HCT116 (cell line): ENCODE data around the gene LRP1B. TPM values are rescaled to one million over a fixed set of nuclear protein-coding genes. Genes with fewer than 3 reads are reported as not detected.

ENCODE experiments used
- ATAC-seq: fragments of 200-7000 bp; cut with Tn5 transposase; 2 replicates; pipeline ENCODE4 v1.9.1; 2020; ENCODE audit warnings: mild to moderate bottlenecking, moderate library complexity
- BruUV-seq: library from RNA; stranded (reverse); fragments of 400-500 nt; replicated peaks from 2 replicates; lab custom pipeline; 2021; lab: Mats Ljungman, UMichigan
- CTCF ChIA-PET: fragments of 300-600 bp; sonication (Branson Sonifier 250); formaldehyde crosslinking; loops from one replicate; lab custom pipeline; 2021; ENCODE audit warnings: antibody characterized with exemption; lab: Charles Lee
- POLR2A ChIA-PET: fragments of 300-600, 350-600 bp; sonication (Branson Sonifier 250); formaldehyde crosslinking; loops from one replicate; lab custom pipeline; 2021; ENCODE audit warnings: antibody characterized with exemption; lab: Charles Lee
- RAD21 ChIA-PET, 2 experiments: fragments of 300-600 bp; sonication (Branson Sonifier 250); formaldehyde crosslinking; loops; one replicate each; lab custom pipeline; 2023; ENCODE audit warnings: low total read pairs in 2 of 2; ENCODE audit not compliant: uncharacterized antibody in 2 of 2, unreplicated experiment in 2 of 2, low non-redundant PET in 1 of 2; lab: Charles Lee
- DNase-seq: peaks from one replicate; pipeline ENCODE4 v3.0.0-alpha.2; 2010; ENCODE audit warnings: low read depth, low spot score
- H2AFZ ChIP-seq: fragments of 200-600 bp; shearing (Covaris generic), sonication (generic); 2 replicates; pipeline ENCODE4 v1.6.1; 2017; ENCODE audit warnings: low read depth, mixed run types, mixed read lengths, antibody characterized with exemption, low read length; ENCODE audit not compliant: poor library complexity, severe bottlenecking
- H3K27ac ChIP-seq: 2 replicates; pipeline ENCODE4 v1.5.1; 2012; ENCODE audit warnings: low read depth, low read length
- H3K27me3 ChIP-seq: fragments of 200-600 bp; sonication (generic); 2 replicates; pipeline ENCODE4 v1.6.1; 2016; ENCODE audit warnings: mixed run types, low read length, mixed read lengths; ENCODE audit not compliant: insufficient read depth
- H3K36me3 ChIP-seq, 2 experiments: fragments of 200-500 bp in 1 of 2; fragments of 200-600 bp in 1 of 2; sonication (Bioruptor generic) in 1 of 2; sonication (generic) in 1 of 2; 2 replicates each; pipeline versions ENCODE4 v1.5.1 to v1.6.1; 2014 to 2016; ENCODE audit warnings: low read length in 2 of 2, inconsistent platforms in 1 of 2, mixed read lengths in 1 of 2, mixed run types in 1 of 2; ENCODE audit not compliant: insufficient read depth in 2 of 2, control insufficient read depth in 1 of 2
- H3K4me1 ChIP-seq, 2 experiments: fragments of 200-600 bp in 1 of 2; sonication (generic) in 1 of 2; 2 replicates each; pipeline versions ENCODE4 v1.5.1 to v1.6.1; 2012 to 2017; ENCODE audit warnings: low read length in 2 of 2, inconsistent platforms in 1 of 2, mild to moderate bottlenecking in 1 of 2, mixed read lengths in 1 of 2, mixed run types in 1 of 2, moderate library complexity in 1 of 2; ENCODE audit not compliant: insufficient read depth in 2 of 2, control insufficient read depth in 1 of 2
- H3K4me2 ChIP-seq: fragments of 200-600 bp; sonication (generic); 2 replicates; pipeline ENCODE4 v1.6.1; 2017; ENCODE audit warnings: mixed run types, low read length, mixed read lengths
- H3K4me3 ChIP-seq, 2 experiments: fragments of 200-600 bp in 1 of 2; sonication (generic) in 1 of 2; replicated peaks in 1 of 2; 2 replicates each; pipeline ENCODE4 v1.5.1; 2011 to 2016; ENCODE audit warnings: low read length in 2 of 2, control low read depth in 1 of 2, low read depth in 1 of 2, mild to moderate bottlenecking in 1 of 2, mixed read lengths in 1 of 2, mixed run types in 1 of 2
- H3K79me2 ChIP-seq: fragments of 200-600 bp; sonication (generic); 2 replicates; pipeline ENCODE4 v1.6.1; 2017; ENCODE audit warnings: mild to moderate bottlenecking, mixed run types, low read length, moderate library complexity, mixed read lengths; ENCODE audit not compliant: insufficient read depth
- H3K9ac ChIP-seq: fragments of 200-600 bp; sonication (generic); 2 replicates; pipeline ENCODE4 v1.6.1; 2016; ENCODE audit warnings: low read length, mixed read lengths
- H3K9me2 ChIP-seq: fragments of 200-600 bp; sonication (generic), shearing (Covaris generic); 2 replicates; pipeline ENCODE4 v1.6.1; 2017; ENCODE audit warnings: mixed run types, mild to moderate bottlenecking, moderate library complexity; ENCODE audit not compliant: insufficient read depth
- H3K9me3 ChIP-seq, 2 experiments: fragments of 200-500 bp in 1 of 2; fragments of 200-600 bp in 1 of 2; sonication (Bioruptor generic) in 1 of 2; sonication (generic) in 1 of 2; 2 replicates each; pipeline ENCODE4 v1.6.1; 2014 to 2017; ENCODE audit warnings: low read length in 2 of 2, mixed read lengths in 2 of 2, inconsistent platforms in 1 of 2, low read depth in 1 of 2, mild to moderate bottlenecking in 1 of 2, mixed run types in 1 of 2, moderate library complexity in 1 of 2; ENCODE audit not compliant: control insufficient read depth in 1 of 2, insufficient read depth in 1 of 2
- H4K20me1 ChIP-seq: fragments of 200-600 bp; sonication (generic), shearing (Covaris generic); 2 replicates; pipeline ENCODE4 v1.6.1; 2017; ENCODE audit warnings: mixed run types, mild to moderate bottlenecking, moderate library complexity; ENCODE audit not compliant: insufficient read depth
- CEBPB ChIP-seq: IDR thresholded peaks from 2 replicates; pipeline ENCODE4 v1.6.1; 2012; ENCODE audit warnings: low read depth
- CTCF ChIP-seq, 3 experiments: fragments of 200-600 bp in 1 of 3; sonication (generic) in 1 of 3; IDR thresholded peaks in 2 of 3; conservative IDR thresholded peaks in 1 of 3; 2 replicates each; pipeline ENCODE4 v1.5.1; 2012 to 2017; ENCODE audit warnings: low read depth in 2 of 3, low read length in 2 of 3, antibody characterized with exemption in 1 of 3, borderline replicate concordance in 1 of 3, control low read depth in 1 of 3, mild to moderate bottlenecking in 1 of 3, mixed read lengths in 1 of 3, mixed run types in 1 of 3, moderate library complexity in 1 of 3; ENCODE audit not compliant: insufficient read depth in 1 of 3
- EGR1 ChIP-seq: IDR thresholded peaks from 2 replicates; pipeline ENCODE4 v1.6.1; 2012; ENCODE audit warnings: low read depth
- EZH2phosphoT487 ChIP-seq: fragments of 200-600 bp; IDR thresholded peaks from 2 replicates; pipeline ENCODE4 v1.6.1; 2018; ENCODE audit warnings: antibody characterized with exemption, borderline replicate concordance
- FOSL1 ChIP-seq: IDR thresholded peaks from 2 replicates; pipeline ENCODE4 v1.6.1; 2012; ENCODE audit warnings: low read depth
- JUND ChIP-seq: IDR thresholded peaks from 2 replicates; pipeline ENCODE4 v1.6.1; 2012
- MAX ChIP-seq: IDR thresholded peaks from 2 replicates; pipeline ENCODE4 v1.6.1; 2012
- POLR2A ChIP-seq: IDR thresholded peaks from 2 replicates; pipeline ENCODE4 v1.7.0; 2011; ENCODE audit warnings: borderline replicate concordance; ENCODE audit not compliant: insufficient read depth, insufficient read length; ENCODE audit errors: extremely low read depth
- POLR2AphosphoS5 ChIP-seq: IDR thresholded peaks from 2 replicates; pipeline ENCODE4 v1.6.1; 2011; ENCODE audit warnings: mild to moderate bottlenecking, low read depth, low read length, moderate library complexity
- REST ChIP-seq: IDR thresholded peaks from 2 replicates; pipeline ENCODE4 v1.6.1; 2012; ENCODE audit warnings: low read depth
- SP1 ChIP-seq: IDR thresholded peaks from 2 replicates; pipeline ENCODE4 v1.6.1; 2012; ENCODE audit warnings: low read depth
- TCF7L2 ChIP-seq: IDR thresholded peaks from 2 replicates; pipeline ENCODE4 v1.7.0; 2011; ENCODE audit warnings: borderline replicate concordance, inconsistent platforms; ENCODE audit not compliant: insufficient read depth, insufficient read length; ENCODE audit errors: extremely low read depth
- YY1 ChIP-seq: IDR thresholded peaks from 2 replicates; pipeline ENCODE4 v1.6.1; 2011; ENCODE audit warnings: low read length, low read depth, moderate library complexity, mild to moderate bottlenecking; ENCODE audit not compliant: insufficient replicate concordance; ENCODE audit errors: extremely low read depth
- ZNF274 ChIP-seq: fragments of 200-500 bp; sonication (Bioruptor generic); IDR thresholded peaks from 2 replicates; pipeline ENCODE4 v1.6.1; 2014; ENCODE audit warnings: mild to moderate bottlenecking, low read depth, low read length, inconsistent platforms
- intact Hi-C: fragments of 100-400 bp; cut with micrococcal nuclease; formaldehyde crosslinking; loops from 2 replicates; pipeline ENCODE4 v1.10.0; 2022
- total RNA-seq: library from RNA; stranded (reverse); gene quantifications from one replicate; pipeline ENCODE4 v1.2.1, GENCODE V29; 2021; ENCODE audit not compliant: unreplicated experiment

Gene LRP1B
- total RNA-seq, 1 experiment from 2014 or later = 0.34 TPM

- no peak for TF ChIP-seq CTCF (IDR thresholded peaks at IDR 0.05 in 2 of 3, conservative IDR thresholded peaks at IDR 0.05 in 1 of 3; ENCODE audit: borderline replicate concordance in 1 of 3, insufficient read depth in 1 of 3, low read depth in 2 of 3, low read length in 2 of 3)
- TF ChIP-seq MAX = no peak
- no peak for TF ChIP-seq POLR2AphosphoS5
- TF ChIP-seq JUND = no peak
- no peak for TF ChIP-seq EZH2phosphoT487
- no peak for TF ChIP-seq REST
- TF ChIP-seq ZNF274 = no peak
- TF ChIP-seq FOSL1 = no peak
- no peak for TF ChIP-seq TCF7L2
- TF ChIP-seq EGR1 = no peak
- TF ChIP-seq POLR2A = no peak
- TF ChIP-seq SP1 = no peak
- no peak for TF ChIP-seq YY1
- no peak for TF ChIP-seq CEBPB
- H2AFZ ChIP-seq = no peak overlapping the region
Measured at GRCh38 chr2:141187075-141187439, 943.8 kb downstream of the LRP1B start.

More at GRCh38 chr2:141187075-141187439, 943.8 kb downstream of the LRP1B start:
- ATAC-seq (no peak), DNase-seq (no peak)
- no peaks in the 10 kb centered on the region for H3K27me3 ChIP-seq
- no peaks in the 10 kb centered on the region for H4K20me1 ChIP-seq
- H3K4me2 ChIP-seq = no peak overlapping the region
- H3K79me2 ChIP-seq = no peaks in the 10 kb centered on the region
- no TSS peak for BruUV-seq
- RAD21 ChIA-PET = no interaction called here
- CTCF ChIA-PET = no interaction called here
- H3K4me1 ChIP-seq = no peaks in the 10 kb centered on the region
- H3K9me2 ChIP-seq = no peaks in the 10 kb centered on the region
- H3K4me3 ChIP-seq = no peak overlapping the region
- H3K9ac ChIP-seq = no peak overlapping the region
- H3K36me3 ChIP-seq = no peaks in the 10 kb centered on the region
- H3K27ac ChIP-seq = no peak overlapping the region
- intact Hi-C loops = no loop called here
- POLR2A ChIA-PET = no interaction called here
- no peaks in the 10 kb centered on the region for H3K9me3 ChIP-seq
